Left forelimb (tissue), 1 donor: ENCODE results near the gene MRPS11.
"Not testable (repeated sequence)": the region's sequence is repeated elsewhere in the genome, so short reads cannot be mapped to it uniquely, and the experiment has no call there.

ENCODE experiments used
- DNase-seq: peaks from one replicate; pipeline ENCODE4 v3.0.0-alpha.2; 2018; ENCODE audit warnings: low spot score

MRPS11 gene

GRCh38 chr15:88454867-88455810 is 12.4 kb upstream of the MRPS11 start:
- DNase-seq = no peak

- DNase-seq = no peak
Measured at GRCh38 chr15:88456733-88457132, 10.8 kb upstream of the MRPS11 start.

- DNase-seq = no peak
Measured at GRCh38 chr15:88463870-88464532, 3.5 kb upstream of the MRPS11 start.

GRCh38 chr15:88465633-88466224 is 1.8 kb upstream of the MRPS11 start:
- DNase-seq = no peak

- no peak for DNase-seq
Measured at GRCh38 chr15:88467935-88468528, 524 bp downstream of the MRPS11 start.

- DNase-seq = not testable (repeated sequence)
Measured at GRCh38 chr15:88468721-88469120, 1.2 kb downstream of the MRPS11 start.

GRCh38 chr15:88469321-88469720 is 1.8 kb downstream of the MRPS11 start:
- no peak for DNase-seq

GRCh38 chr15:88470625-88471372 is 3.3 kb downstream of the MRPS11 start:
- no peak for DNase-seq

GRCh38 chr15:88472225-88472624 is 4.7 kb downstream of the MRPS11 start:
- no peak for DNase-seq

- DNase-seq = not testable (repeated sequence)
Measured at GRCh38 chr15:88473661-88474293, 6.3 kb downstream of the MRPS11 start.

GRCh38 chr15:88476635-88477060 is 9.1 kb downstream of the MRPS11 start:
- DNase-seq = no peak

GRCh38 chr15:88477126-88477525 is 9.6 kb downstream of the MRPS11 start:
- no peak for DNase-seq

- no peak for DNase-seq
Measured at GRCh38 chr15:88477904-88478303, 10.4 kb downstream of the MRPS11 start.

GRCh38 chr15:88479169-88479568 is 11.7 kb downstream of the MRPS11 start:
- DNase-seq = no peak

- DNase-seq = no peak
Measured at GRCh38 chr15:88480981-88481380, 13.5 kb downstream of the MRPS11 start.

- DNase-seq = no peak
Measured at GRCh38 chr15:88482263-88482662, 14.8 kb downstream of the MRPS11 start.

- no peak for DNase-seq
Measured at GRCh38 chr15:88484682-88485331, 17.3 kb downstream of the MRPS11 start.

GRCh38 chr15:88487178-88487795 is 19.8 kb downstream of the MRPS11 start:
- no peak for DNase-seq

- DNase-seq = no peak
Measured at GRCh38 chr15:88487796-88488523, 20.5 kb downstream of the MRPS11 start.
